HG03196 (cell line): ENCODE data around the gene TTPAL.
"Not testable (repeated sequence)": the region's sequence is repeated elsewhere in the genome, so short reads cannot be mapped to it uniquely, and the experiment has no call there.

Experiments used
- ATAC-seq: cut with Tn5 transposase; IDR thresholded peaks from one replicate; pipeline ENCODE4 v1.9.1; 2021; ENCODE audit not compliant: unreplicated experiment

The TTPAL gene

DNA sequence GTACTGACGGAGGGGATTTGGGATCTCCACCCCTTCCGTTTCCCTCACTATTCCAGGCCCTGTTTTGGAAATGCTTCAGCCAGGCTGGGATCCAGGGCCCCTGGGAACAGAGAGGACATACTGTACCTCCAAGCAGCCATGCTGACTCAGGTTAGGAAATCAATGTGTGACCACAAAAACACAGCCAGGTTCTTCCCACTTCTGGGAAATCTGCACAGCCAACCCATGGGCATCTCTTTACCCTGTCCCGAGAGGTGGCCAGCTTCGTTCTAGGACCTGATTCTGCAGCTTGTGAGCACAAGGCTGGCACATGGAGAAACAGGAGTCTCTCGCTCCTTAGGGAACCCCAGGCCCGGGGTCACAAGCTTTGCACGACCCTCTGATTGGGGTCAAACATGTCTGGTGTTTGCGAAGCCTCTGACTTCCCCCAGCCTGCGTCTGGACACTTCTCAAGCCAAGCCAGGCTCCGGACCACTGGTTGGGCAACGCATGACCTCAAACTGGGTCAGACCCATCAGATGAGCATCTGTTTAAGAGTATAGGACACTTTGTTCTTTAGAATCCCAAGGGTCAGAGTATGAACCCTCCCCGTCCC, 8.3 kb upstream of the TTPAL start:
- no peak for ATAC-seq

DNA sequence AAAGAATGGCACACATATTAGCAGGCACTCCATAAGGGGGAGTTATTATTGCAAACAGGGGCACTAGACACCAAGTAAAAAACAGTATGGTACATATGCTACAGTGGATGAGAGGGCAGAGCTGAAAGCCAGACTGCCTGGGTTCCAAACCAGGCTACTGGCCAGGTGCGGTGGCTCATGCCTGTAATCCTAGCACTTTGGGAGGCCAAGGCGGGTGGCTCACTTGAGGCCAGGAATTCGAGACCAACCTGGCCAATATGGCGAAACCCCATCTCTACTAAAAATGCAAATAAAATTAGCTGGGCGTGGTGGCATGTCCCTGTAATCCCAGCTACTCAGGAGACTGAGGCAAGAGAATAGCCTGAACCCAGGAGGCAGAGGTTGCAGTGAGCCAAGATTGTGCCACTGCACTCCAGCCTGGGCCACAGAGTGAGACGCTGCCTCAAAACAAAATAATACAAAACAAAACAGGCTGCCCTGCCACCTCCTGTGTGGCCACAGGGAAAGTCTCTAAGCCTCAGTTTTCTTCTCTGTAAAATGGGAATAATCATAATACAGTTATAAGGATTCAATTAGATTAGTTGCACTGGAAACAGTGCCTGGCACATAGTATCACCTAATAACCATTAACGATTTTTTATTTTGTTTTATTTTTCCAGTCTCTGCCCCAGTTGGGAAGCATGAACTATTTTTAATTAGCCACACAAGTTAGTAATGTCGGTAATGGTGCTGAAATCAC, 7.5 kb upstream of the TTPAL start:
- no peak for ATAC-seq

DNA sequence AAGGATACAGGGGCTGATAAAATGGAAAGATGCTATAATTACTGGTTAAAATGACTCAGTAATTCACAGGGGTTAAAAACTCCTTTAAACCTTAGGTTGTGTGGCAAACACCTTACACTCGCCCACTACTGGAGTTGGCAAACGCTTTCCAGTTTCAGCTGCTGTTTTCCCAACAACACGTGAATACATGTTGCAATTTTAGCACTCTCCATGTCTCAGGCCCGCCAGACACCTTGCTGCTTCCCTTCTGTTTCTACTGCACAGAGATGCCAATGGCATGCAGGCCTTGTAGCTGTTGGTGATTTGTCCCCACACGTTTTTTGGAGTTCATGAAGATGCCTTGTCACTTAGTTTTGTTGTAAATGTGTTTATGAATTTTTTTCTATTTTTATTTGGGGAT, 5.3 kb upstream of the TTPAL start:
- no peak for ATAC-seq

GRCh38 chr20:44471481-44471882, 4.2 kb upstream of the TTPAL start:
- ATAC-seq, result no peak

GRCh38 chr20:44472283-44472682, 3.4 kb upstream of the TTPAL start:
- ATAC-seq, result not testable (repeated sequence)

GRCh38 chr20:44475372-44475693, 341 bp upstream of the TTPAL start:
- no peak for ATAC-seq

DNA sequence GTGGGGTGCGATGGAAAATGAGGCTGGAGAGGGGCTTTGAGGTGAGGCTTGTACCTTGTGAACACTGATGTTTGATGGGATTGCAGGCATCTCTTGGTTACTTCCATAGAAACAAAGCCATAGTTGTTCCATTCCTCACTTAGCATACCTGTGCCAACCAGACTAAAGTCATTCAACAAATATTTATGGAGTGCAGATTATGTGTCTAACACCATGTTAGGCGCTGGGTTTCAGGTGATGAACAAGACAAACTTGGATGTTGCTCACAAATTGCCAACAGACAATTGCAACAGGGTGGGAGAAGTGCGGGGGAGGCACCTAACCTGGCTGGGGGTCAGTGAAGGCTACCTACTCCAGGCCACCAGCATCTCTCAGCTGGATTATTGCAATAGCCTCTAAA, 1.5 kb downstream of the TTPAL start:
- no peak for ATAC-seq

- ATAC-seq, result no peak
These were observed 2.5 kb downstream of the TTPAL start for GRCh38 chr20:44478206-44478605.

DNA sequence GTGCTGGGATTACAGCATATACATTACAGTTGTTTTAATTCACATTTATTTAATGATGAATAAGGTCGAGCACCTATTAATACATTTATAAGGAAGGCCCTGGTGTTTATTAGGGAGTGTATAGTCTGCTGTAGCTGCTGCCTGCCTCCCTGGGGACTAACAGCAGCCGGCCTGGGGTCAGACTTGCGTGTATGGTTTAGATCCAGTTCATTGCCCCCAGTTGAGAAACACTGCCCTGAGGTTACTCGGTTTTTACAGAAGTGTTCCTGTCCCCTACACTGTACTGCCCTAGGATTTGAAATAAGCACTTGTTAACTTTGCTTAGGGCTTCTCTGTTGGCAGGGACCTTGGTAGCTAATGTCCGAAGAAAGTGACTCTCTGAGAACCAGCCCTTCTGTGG, 4.0 kb downstream of the TTPAL start:
- ATAC-seq, result no peak

GRCh38 chr20:44480097-44480496, 4.4 kb downstream of the TTPAL start:
- ATAC-seq, result no peak

DNA sequence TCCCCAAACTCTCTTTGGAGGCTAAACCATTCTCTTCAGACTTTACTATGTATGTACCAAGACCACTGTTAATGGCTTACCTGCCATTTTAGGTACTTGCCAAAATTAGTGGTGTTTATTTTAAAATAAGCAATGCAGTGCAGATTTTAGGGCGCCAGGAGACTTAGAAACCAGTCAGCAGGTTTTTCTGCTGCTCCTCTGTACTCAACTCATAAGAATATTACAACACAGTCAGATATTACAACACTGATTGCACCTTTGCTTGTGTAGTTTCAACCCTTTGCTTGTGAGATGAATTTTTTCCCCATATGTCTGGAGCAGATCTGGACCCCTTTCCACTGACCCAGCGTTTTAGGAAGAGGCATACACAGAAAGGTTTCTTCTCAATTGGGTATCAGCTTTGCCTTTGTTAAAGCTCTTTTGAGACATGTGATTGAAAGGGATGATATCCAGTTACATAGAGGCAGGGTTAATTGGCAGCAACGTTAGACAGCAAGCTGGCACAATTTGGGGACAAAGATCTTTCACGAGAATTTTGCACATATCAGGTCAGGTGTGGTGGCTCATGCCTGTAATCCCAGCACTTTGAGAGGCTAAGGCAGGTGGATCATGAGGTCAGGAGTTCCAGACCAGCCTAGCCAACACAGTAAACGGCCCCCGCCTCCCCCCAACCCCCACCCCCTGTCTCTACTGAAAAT, 6.2 kb downstream of the TTPAL start:
- no peak for ATAC-seq

DNA sequence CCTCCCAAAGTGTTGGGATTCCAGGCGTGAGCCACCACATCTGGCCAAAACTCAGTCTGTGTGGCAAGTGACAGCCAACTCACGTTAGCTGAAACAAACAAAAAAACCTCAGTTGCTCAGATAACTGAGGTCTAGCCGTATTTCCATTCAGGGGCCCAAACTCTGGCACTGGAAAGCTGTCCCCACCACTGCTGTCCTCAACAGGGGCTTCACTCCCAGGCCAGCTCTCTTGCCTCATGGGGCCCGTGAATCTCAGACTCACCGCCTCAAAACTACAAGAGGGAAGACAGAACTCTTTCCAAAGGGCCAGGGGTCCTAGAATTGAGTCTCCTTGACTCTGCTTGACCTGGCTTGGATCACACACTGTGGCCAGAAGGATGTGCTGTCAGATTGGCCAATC, 7.4 kb downstream of the TTPAL start:
- ATAC-seq, result no peak

DNA sequence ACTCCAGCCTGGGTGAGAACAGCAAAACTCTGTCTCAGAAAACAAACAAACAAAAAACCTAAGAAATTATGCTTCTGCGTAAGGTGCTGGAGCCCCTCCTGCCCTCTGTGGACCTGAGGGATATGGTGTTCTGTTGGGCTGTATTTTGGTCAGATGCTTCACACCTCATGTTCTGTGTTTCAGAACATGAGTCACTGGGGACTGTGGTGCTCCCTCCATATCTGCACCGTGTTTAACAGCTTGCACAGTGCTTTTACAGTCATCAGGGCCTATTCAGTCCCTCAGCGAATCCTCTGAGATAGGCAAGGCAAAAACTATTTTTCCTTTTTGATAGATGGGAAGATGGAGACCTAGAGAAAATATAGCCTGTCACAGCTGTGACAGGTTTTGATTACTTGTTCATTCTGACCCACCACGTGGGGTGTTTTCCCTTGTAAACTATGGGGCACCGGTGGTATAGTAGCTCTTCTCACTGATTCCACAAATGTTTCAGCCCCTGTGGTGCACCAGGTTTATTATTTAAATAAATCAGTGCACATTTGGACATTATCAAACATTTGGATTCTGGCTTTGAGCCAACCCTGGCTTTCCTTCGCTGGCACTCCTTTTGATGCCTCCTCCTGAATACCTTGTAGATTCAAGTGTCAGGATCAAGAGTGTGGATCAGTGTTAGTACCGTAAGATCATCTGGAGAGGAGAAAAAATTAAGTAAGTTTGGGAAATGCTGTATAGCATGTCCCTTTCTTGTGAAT, 9.6 kb downstream of the TTPAL start:
- no peak for ATAC-seq

DNA sequence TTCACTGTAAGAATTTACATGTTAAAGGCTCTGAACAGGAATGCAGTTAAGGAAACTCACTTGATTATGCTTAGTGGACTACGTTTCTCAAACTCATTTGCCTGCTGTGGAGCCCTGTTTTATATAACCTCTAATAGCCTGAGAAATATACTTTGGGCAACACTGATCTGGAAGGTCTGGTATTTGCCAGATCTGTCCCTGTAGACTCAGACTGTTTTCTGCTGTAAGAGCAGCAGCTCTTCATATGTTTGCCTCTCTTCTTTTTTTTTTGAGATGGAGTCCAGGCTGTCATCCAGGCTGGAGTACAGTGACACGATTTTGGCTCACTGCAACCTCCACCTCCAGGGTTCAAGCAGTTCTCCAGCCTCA, 10.1 kb downstream of the TTPAL start:
- ATAC-seq, result no peak

DNA sequence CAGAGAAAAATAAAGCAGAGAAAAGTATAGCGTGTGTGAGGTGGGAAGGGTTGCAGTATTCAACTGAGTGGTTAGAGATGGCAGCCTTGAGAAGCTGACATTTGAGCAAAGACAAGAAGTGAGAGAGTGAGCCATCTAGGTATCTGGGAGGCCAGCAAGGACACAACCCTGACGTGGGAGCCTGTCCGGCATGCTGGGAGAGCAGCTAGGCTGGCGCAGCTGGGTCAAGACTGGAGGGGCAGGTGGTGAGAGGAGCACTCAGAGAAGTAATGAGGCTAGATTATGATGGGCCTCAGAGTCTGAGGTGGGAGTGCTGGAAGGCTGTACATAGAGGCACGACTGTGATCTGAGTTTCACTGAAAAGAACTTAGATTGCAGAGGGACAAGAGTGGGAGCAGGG, 12.9 kb downstream of the TTPAL start:
- ATAC-seq, result no peak

- ATAC-seq, result no peak
These were observed 13.5 kb downstream of the TTPAL start for GRCh38 chr20:44489223-44489622.

DNA sequence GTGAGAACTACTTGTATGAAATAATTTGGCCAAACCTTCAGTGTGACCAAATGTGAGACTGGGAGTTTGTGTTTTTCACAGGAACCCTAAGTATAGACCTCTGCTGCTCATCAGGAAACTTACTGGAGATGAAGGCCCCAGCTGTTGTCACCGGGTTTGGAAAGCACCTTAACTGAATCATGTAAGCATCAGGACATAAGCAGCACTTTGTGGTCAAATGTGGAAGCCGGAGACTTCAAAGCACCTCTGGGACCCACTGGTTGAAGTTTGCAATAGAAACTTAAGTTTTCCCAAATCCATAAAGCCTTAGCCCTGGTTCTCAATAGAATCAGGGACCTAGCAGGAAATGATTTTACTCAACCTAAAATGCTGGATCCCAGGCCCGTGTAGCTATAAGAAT, 14.3 kb downstream of the TTPAL start:
- no peak for ATAC-seq

DNA sequence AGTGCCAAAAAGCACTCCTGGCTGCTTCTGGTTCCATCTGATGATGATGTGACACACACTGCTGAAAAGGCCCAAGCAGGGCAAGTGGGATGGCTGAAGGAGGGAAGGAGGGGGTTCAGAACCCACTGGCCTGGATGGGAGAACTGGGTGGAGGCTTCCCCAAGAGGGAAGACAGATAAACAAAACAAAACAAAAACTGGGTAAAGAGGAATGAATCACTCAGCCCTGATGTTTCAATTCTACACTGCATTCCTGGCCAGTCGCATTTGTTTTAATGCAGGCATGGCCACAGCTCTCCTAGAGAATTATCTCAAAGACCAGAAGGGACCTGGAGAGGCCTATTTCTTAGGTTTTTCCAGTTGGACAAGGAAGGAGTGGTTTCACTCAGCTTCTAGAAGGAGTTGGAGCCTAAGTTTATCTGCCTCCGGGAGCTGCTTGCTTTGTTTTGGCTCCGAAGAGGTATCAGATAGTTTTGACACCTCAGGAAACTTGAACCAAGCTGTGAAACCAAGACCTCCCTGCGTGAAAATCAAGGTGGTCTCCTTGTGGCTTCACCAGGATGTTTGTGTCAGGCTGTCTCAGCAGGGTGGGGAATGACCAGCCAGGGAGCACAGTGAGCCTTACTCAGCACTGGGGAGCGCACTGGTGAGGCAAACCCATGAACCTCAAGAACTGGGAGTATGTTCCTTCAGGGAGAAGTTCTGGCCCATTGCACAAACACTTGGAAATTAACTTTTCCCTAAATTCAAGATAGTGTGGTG, 16.1 kb downstream of the TTPAL start:
- ATAC-seq, result no peak

GRCh38 chr20:44494266-44494665, 18.6 kb downstream of the TTPAL start:
- ATAC-seq, result no peak

DNA sequence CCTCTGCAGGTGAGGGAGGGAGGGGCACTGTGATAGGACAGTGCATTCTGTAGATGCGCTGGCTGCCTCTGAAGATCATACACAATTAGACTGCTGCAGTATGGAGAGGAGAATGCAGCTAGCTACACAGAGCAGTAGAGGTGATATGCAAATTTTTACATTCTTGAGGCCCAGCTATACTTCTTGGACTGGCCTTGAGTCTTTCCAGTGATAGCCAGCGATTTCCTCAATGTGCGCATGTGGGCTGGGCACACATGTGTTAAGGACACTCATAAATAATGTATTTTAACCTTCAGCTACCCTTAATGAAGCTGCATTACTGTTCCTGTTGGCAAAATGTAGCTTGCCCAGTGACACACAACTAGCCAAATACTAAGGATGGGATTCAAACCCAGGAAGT, 19.0 kb downstream of the TTPAL start:
- no peak for ATAC-seq

GRCh38 chr20:44495257-44495656, 19.6 kb downstream of the TTPAL start:
- ATAC-seq, result no peak
